ENCODE measurements around the gene KIF3C.
A peak's percentile ranks its signal among the peaks of the same experiment; 100 is the strongest.
"Not testable (repeated sequence)": the region's sequence is repeated elsewhere in the genome, so short reads cannot be mapped to it uniquely, and the experiment has no call there.

Gene KIF3C

DNA sequence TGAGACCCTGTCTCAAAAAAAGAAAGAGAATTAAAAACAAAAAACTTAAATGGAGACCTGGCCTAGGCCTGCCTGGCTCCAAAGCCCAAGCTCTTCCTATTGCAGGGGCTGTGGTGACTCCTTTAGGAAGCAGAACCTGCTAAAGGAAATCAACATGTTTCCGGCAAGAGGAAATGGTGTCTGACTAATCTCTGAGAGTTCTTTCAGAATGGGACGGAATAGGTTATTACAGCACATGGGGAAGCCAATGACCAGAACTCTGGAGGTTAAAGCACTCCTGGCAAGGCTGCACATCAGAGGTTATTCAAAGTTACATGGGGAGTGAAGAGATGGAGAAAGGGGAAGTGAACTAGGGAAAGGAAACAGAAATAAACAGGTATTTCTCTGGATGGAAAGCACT is 21.4 kb downstream of the KIF3C start:
- no peak for DNase-seq (ENCODE audit: low read depth in 3 of 3)

GRCh38 chr2:25960396-25960795 is 21.9 kb downstream of the KIF3C start:
- DNase-seq (ENCODE audit: low read depth in 3 of 3), result no peak

- not testable (repeated sequence) for DNase-seq (ENCODE audit: low read depth in 3 of 3)
Observed at GRCh38 chr2:25958611-25959010, 23.7 kb downstream of the KIF3C start.

DNA sequence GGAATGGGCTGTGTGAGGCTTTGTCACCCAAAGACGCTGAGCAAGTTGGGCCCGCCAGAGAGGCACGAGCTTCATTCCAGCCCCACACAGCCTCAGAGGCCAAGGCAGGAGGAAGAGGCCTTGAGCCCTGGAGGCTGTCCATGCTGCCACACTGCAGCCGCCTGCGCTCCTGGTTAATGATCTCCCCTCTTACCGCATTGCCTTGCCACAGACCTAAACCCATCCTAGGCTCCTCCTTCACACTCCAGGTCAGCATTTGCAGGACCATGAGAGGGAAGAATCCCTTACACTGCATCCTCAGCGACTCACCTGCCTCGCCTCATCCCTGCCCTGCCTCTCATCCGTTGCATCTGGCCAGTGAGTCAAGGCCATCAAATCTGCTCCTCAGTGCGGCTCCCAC is 24.6 kb downstream of the KIF3C start:
- no peak for DNase-seq (ENCODE audit: low read depth in 3 of 3)

DNA sequence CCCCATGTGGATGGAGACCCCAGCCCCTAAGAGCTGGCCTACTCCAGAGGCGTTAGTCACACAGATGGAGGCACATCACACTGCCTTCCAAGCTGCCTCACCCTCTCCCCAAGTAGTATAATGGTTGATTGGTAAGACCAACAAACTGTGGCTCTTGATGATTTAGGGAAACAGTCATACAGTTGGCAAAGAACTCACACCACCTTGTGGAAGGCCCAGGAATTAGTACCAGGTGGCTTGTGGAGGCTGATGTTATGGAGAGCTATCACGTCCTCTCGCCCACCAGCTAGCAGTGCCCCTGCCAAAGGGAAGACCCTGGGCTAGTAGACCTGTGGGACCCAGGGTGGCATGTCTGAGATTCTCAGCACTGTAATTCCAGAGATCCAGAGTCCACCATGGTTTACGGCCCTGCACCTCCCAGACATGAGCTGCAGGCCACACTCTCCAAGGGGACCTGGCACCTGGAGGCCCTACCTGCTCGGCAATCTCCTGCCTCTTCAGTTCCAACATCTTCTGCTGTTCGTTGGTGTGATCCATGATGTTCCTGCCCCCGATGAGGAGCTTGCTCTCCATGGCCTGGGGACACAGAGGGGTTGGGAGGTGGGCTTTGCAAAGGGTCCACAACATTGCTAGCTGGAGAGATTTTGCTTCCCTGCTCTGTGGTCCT is 26.3 kb downstream of the KIF3C start:
- DNase-seq (ENCODE audit: low read depth in 3 of 3), result no peak

GRCh38 chr2:25955036-25955435 is 27.3 kb downstream of the KIF3C start:
- no peak for DNase-seq (ENCODE audit: low read depth in 3 of 3)

DNA sequence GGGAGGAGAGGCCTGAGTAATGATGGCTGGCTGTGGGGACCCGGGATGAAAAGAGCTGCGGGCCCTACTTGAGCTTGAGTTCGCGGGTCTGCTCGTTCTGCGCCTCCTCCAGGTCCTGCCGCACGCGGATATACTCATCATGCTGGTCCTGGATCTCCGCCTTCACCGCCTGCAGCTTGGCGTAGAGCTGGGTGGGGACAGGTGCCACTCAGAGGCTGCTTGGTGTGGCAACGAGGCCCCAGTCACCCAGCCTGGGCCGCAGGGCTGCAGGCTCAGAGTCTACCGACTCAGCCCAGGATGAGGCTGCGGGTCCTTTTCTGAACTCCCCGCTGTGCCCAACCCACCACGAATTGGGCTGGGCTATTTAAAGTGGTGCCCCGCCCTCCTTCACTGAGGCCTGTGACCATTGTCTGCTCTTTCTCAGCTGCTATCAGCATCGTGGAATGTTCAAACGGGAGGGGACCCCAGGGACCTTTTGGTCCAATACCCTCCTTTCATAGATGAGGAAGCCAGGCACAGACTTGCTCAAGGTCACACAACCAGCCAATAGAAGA is 28.0 kb downstream of the KIF3C start:
- DNase-seq (ENCODE audit: low read depth in 3 of 3), result no peak

DNA sequence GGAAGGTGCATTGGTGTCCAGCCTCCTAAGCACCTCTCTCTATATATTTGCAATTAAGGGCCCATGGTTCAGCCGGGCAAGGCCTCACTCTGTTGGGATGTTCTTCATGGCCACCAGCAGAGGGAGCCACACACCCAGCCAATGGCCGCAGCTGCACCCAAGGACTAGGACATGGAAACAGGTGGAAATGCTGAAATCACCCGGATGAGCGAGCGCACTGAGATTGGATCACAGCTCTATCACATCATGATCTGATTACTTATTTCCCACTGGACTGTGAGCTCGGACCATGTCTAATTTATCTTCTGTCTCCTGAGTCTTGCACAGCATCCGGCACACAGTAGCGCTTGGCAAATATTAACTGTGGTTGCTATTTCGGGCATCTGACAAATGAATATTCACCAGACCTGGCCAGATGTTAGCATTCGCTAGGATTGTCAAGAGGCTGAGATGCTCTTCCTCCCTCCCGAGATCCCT is 31.2 kb downstream of the KIF3C start:
- peak; percentile 38 to 57 (median 49) for DNase-seq (ENCODE audit: low read depth in 3 of 3)

DNA sequence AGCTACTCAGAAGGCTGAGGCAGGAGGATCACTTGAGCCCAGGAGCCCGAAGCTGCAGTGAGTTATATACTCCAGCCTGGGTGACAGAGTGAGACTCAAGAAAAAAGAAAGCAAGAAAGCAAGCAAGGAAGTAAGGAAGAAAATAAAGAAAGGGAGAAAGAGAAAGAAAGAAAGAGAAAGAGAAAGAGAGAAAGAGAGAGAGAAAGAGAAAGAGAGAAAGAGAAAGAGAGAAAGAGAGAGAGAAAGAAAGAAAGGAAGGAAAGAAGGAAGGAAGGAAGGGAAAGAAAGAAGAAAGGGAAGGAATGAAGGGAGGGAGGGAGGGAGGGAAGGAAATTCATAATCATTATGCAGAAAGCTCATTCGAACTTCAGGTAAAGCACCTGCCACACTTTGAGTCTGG is 33.9 kb downstream of the KIF3C start:
- DNase-seq (ENCODE audit: low read depth in 3 of 3), result no peak

DNA sequence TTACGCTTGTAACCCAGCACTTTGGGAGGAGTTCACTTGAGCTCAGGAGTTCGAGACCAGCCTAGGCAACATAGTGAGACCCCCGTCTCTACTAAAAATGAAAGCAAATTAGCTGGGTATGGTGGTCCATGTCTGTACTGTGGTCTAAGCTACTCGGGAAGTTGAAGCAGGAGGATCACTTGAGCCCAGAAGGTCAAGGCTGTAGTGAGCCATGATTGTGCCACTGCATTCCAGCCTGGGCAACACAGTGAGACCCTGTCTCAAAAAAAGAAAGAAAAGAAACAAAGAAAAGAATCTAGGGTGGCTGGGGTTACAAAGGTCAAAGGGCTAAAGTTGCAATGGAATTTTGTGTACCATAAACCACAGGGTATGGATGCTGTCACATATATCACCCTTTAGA is 41.3 kb downstream of the KIF3C start:
- no peak for DNase-seq (ENCODE audit: low read depth in 3 of 3)

- no peak for DNase-seq (ENCODE audit: low read depth in 3 of 3)
Observed at GRCh38 chr2:25939257-25939668, 43.0 kb downstream of the KIF3C start.

DNA sequence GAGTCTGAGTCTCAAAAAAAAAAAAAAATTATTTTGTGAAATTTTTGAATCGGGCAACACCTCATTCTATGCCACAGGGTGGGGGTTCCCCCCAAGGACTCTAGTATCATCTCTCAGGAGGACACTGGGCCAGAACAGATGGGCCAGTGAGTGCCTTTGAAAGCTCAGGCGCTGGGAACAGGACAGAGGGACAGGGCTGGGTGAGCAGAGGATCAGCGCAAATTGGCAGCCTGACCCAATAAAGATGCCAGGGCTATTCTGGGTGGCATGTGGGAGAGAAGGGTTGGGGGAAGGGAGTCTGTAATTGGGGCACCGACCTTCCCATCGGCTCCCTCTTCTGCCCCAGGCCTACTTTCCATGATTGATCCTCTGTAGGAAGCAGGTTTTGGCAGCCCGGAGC is 44.0 kb downstream of the KIF3C start:
- DNase-seq (ENCODE audit: low read depth in 3 of 3), result no peak

GRCh38 chr2:25936889-25937545 is 45.3 kb downstream of the KIF3C start:
- no peak for DNase-seq (ENCODE audit: low read depth in 3 of 3)

DNA sequence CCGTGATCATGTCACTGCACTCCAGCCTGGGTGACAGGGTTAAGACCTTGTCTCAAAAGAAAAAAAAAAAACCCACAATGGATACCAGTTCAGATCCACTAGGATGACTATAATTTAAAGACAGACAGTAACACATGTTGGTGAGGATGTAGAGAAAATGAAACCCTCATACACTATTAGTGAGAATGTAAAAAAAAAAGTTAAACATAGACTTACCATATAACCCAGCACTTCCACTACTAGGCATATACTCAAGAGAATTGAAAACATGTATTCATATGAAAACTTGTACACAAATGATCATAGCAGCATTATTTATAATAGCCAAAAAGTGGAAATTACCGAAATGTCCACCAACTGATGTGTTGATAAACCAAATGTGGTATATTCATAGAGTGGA is 48.7 kb downstream of the KIF3C start:
- no peak for DNase-seq (ENCODE audit: low read depth in 3 of 3)

DNA sequence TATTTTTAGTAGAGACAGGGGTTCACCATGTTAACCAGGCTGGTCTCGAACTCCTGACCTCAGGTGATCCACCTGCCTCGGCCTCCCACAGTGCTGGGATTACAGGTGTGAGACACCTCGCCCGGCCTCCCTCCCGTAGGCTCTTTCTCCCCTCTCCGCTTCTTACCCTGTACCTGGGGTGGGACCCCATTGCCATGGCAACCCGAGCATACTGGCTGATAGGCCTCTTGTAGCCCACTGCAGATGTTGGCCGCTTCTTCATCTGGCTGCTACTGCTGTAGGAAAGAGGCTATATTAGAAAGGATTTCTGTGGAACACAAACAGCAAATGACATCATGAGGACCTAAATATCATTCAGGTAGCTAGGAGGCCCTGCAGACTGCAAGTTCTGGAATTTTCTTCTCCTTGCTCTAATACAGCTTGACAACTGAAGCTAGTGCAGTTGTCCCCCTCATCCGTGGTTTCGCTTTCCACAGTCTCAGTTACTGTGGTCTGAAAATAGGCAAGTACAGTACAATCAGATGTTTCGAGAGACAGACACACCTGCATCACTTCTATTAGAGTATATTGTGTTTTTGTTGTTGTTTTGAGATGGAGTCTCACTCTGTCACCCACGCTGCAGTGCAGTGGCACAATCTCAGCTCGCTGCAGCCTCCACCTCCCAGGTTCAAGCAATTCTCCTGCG is 52.4 kb downstream of the KIF3C start:
- no peak for DNase-seq (ENCODE audit: low read depth in 3 of 3)

GRCh38 chr2:25928668-25929067 is 53.6 kb downstream of the KIF3C start:
- DNase-seq (ENCODE audit: low read depth in 3 of 3), result no peak

- no peak for DNase-seq (ENCODE audit: low read depth in 3 of 3)
Observed at GRCh38 chr2:25926984-25927756, 55.1 kb downstream of the KIF3C start.

- no peak for DNase-seq (ENCODE audit: low read depth in 3 of 3)
Observed at GRCh38 chr2:25922501-25922900, 59.8 kb downstream of the KIF3C start.

GRCh38 chr2:25920786-25921415 is 61.4 kb downstream of the KIF3C start:
- DNase-seq (ENCODE audit: low read depth in 3 of 3), result no peak

- no peak for DNase-seq (ENCODE audit: low read depth in 3 of 3)
Observed at GRCh38 chr2:25920336-25920735, 62.0 kb downstream of the KIF3C start.

GRCh38 chr2:25917832-25918231 is 64.5 kb downstream of the KIF3C start:
- no peak for DNase-seq (ENCODE audit: low read depth in 3 of 3)
